ENCODE results near the gene CCL27. TPM values are rescaled to one million over a fixed set of nuclear protein-coding genes. Genes with fewer than 3 reads are reported as not detected.
A peak's percentile ranks its signal among the peaks of the same experiment; 100 is the strongest.

CCL27 gene
- total RNA-seq, 1 donor from 2014 or later: not detected

DNA sequence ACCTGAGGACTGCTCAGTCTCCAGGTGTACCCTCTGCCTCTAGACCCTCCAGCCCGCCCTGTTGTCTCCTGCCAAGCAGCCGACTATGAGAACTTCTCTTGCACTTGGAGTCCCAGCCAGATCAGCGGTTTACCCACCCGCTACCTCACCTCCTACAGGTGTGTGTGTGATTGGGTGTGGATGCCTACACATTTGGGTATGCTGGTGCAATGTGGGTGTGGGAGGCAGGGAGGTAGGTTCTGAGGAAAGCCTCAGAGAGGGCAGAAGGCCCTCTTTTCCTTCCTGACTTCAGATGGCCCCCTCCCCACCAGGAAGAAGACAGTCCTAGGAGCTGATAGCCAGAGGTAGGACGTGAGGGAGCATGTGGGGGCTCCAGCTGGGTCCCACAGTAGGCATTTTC, 5.5 kb downstream of the CCL27 start:
- H3K27ac ChIP-seq: no peak overlapping the region
- ATAC-seq: no peak
- TF ChIP-seq, protein P1, sequence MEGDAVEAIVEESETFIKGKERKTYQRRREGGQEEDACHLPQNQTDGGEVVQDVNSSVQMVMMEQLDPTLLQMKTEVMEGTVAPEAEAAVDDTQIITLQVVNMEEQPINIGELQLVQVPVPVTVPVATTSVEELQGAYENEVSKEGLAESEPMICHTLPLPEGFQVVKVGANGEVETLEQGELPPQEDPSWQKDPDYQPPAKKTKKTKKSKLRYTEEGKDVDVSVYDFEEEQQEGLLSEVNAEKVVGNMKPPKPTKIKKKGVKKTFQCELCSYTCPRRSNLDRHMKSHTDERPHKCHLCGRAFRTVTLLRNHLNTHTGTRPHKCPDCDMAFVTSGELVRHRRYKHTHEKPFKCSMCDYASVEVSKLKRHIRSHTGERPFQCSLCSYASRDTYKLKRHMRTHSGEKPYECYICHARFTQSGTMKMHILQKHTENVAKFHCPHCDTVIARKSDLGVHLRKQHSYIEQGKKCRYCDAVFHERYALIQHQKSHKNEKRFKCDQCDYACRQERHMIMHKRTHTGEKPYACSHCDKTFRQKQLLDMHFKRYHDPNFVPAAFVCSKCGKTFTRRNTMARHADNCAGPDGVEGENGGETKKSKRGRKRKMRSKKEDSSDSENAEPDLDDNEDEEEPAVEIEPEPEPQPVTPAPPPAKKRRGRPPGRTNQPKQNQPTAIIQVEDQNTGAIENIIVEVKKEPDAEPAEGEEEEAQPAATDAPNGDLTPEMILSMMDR (IDR thresholded peaks at IDR 0.05): no peak
- H3K4me3 ChIP-seq: no peak overlapping the region
- H3K36me3 ChIP-seq: no peaks in the 10 kb centered on the region
- peaks cover 27% of the 10 kb centered on the region for H3K4me1 ChIP-seq
- DNase-seq: no peak
- intact Hi-C loops (cut with DNase I): no loop called here
- H3K27me3 ChIP-seq: no peaks in the 10 kb centered on the region
- no peaks in the 10 kb centered on the region for H3K9me3 ChIP-seq

DNA sequence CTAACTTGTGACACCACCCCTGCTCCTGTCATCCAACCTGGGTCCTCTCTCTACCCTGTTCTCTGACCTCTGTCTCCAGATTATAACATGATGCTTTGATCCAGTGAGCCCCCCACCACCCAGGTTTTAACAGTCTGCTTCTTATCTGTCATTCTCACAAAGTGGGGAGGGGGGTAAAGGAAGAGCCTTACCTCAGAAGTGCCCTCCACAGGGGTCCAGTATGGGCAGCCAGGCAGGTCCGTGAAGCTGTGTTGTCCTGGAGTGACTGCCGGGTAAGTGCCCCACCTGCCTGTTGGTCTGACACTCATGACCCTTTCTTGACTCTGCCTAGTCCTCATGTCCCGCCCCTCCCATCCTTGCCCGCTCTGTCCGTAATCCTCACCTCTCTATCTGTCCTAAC, 7.1 kb downstream of the CCL27 start:
- intact Hi-C loops (cut with DNase I): no loop called here
- DNase-seq (no peak), ATAC-seq (no peak)
- H3K4me3 ChIP-seq: no peak overlapping the region
- TF ChIP-seq, protein P1 (IDR thresholded peaks at IDR 0.05): no peak
- no peaks in the 10 kb centered on the region for H3K27me3 ChIP-seq
- no peaks in the 10 kb centered on the region for H3K9me3 ChIP-seq
- no peaks in the 10 kb centered on the region for H3K36me3 ChIP-seq
- H3K27ac ChIP-seq: no peak overlapping the region
- H3K4me1 ChIP-seq: peaks cover 31% of the 10 kb centered on the region

DNA sequence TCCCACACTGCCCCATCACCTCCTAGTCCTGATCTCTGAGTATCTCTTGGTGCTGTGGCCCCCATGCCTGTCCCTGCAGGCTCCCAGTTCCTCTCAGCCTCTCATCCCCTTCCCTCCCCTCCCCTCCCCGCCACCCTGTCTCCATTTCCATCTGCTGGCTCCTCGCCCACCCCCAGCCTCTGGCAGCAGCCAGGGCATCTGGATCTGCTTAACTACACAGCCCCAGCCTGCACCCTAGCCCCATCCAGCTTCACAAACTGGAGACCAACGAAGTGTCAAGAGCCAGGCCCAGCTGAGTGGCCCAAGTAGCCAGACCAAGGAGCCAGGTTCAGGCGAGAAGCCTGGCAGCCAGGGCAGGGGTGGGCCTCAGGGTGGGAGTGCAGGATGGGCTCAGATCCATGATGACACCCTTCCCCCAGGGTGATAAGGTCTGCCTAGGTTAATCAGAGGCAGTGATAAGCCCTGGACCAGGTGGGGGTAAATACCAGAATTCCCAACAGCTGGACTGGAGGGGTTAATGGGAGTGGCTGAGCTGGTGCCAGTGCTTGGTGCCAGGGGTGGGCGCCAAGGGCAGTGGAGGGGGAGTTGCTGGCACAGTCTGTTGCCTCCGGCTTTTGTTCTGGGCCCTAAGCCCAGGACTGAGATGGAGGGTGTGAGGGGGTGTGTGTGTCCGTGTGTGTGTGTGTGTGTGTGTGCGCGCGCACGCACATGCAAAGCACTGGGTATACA, 8.0 kb downstream of the CCL27 start:
- DNase-seq (no peak), ATAC-seq (peak; percentile 4)
- Histone ChIP-seq H3K4me1 (peaks cover 31% of the 10 kb centered on the region), H3K36me3 (peaks cover 5% of the 10 kb centered on the region), H3K27me3 (no peaks in the 10 kb centered on the region), H3K27ac (peak overlapping the region; percentile 51), H3K9me3 (no peaks in the 10 kb centered on the region), H3K4me3 (no peak overlapping the region)
- TF ChIP-seq, protein P1 (IDR thresholded peaks at IDR 0.05): no peak
- intact Hi-C loops (cut with DNase I): no loop called here

DNA sequence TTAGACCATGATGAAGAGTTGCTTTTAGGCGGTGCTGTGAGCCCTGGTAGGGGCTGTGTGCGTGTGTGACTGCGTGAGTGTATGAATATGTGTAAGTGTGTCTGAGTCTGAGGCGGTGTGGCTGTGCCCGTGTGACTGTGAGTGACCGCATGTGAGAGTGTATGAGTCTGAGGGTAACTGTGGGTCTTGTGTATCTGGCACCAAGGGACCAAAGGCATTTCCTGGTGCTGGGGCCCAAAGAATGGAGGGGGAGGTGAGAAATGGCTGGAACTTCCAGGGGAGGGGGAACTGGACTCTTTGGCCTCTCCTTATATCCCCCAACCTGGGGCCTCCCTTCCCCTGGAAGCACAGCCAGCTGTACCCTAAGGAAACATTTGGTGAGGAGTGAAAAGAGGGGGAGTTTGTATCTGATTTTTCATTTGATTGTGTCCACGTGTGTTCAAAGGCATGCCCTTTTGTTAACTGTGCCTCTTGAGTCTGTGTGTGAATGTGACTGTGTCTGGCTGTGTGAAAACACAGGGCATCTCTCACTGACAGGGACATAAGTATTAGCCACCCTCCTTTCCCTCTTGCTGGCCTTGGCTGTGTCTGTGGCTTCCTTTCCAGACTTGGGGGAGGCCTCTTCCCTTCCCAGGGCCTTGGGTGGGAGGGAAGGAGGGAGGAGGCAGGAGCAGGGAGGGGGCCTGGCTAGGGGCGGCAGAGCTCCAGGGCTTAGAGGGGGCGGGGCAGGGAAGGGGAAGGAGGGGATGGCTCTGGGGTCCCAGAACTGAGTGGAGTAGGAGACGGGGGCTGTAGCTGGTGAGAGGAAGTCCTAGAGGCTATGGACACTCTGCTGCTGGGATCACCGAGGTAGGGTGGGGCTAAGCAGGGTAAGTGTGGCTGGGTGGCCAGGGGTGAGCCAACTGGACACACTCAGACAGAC, 9.0 kb downstream of the CCL27 start:
- no peak for ATAC-seq
- Histone ChIP-seq H3K9me3 (no peaks in the 10 kb centered on the region), H3K4me1 (peaks cover 33% of the 10 kb centered on the region), H3K36me3 (peaks cover 16% of the 10 kb centered on the region), H3K27me3 (no peaks in the 10 kb centered on the region), H3K27ac (peak overlapping the region; percentile 82), H3K4me3 (no peak overlapping the region)
- DNase-seq: no peak
- intact Hi-C loops (cut with DNase I): no loop called here
- TF ChIP-seq, protein P1 (IDR thresholded peaks at IDR 0.05): no peak

DNA sequence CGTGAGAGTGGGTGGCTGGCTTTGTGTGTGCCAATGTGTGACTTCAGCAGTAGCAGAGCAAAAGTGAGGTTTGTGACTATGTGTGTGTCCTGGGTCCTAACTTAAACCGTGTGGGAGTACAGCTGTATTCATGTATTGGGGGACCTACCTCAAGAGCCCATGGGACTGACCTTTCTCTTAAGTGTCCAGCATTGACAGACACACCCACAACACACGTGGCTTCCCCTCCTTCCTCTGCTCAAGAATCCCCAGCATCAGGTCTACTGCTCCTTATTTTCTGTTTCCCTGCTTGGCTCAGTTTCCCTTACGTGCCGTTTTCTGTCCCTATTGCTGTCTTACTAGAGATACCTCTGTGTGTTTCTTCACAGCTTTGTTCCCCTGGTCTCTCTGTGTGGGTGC, 9.9 kb downstream of the CCL27 start:
- H3K36me3 ChIP-seq: peaks cover 18% of the 10 kb centered on the region
- H3K9me3 ChIP-seq: no peaks in the 10 kb centered on the region
- H3K27me3 ChIP-seq: no peaks in the 10 kb centered on the region
- H3K27ac ChIP-seq: peak overlapping the region; percentile 82
- no peak for ATAC-seq
- TF ChIP-seq, protein P1 (IDR thresholded peaks at IDR 0.05): no peak
- H3K4me1 ChIP-seq: peaks cover 42% of the 10 kb centered on the region
- no peak for DNase-seq
- intact Hi-C loops (cut with DNase I): no loop called here
- peak overlapping the region; percentile 47 for H3K4me3 ChIP-seq
